Activated naive CD8-positive, alpha-beta T cell (primary cell): ENCODE results near the gene DOHH.

Experiments
- H3K27ac Mint-ChIP-seq: one replicate; pipeline ENCODE4 v1.8.0; 2021; ENCODE audit warnings: mixed read lengths
- H3K27me3 Mint-ChIP-seq: one replicate; pipeline ENCODE4 v1.8.0; 2021; ENCODE audit warnings: mixed read lengths
- H3K36me3 Mint-ChIP-seq: one replicate; pipeline ENCODE4 v1.8.0; 2021; ENCODE audit warnings: mixed read lengths
- H3K4me1 Mint-ChIP-seq: one replicate; pipeline ENCODE4 v1.8.0; 2021; ENCODE audit warnings: low read depth, mixed read lengths
- H3K4me3 Mint-ChIP-seq: one replicate; pipeline ENCODE4 v1.8.0; 2021; ENCODE audit warnings: mild to moderate bottlenecking, mixed read lengths
- H3K9me3 Mint-ChIP-seq: one replicate; pipeline ENCODE4 v1.8.0; 2021; ENCODE audit warnings: low read depth, mixed read lengths

DOHH gene

GRCh38 chr19:3505598-3506383, 5.3 kb upstream of the DOHH start, which contains the start of gene FZR1:
FZR1 (plus strand) TSS chr19:3506311; CDS start chr19:3522990, 16,679 bp downstream.
- H3K36me3 Mint-ChIP-seq = peaks cover 3% of the 10 kb centered on the region
- H3K4me3 Mint-ChIP-seq = peak within 1 kb of the TSS; percentile 97
- H3K4me1 Mint-ChIP-seq = peaks cover 42% of the 10 kb centered on the region
- H3K27ac Mint-ChIP-seq = peak within 1 kb of the TSS; percentile 98
- no peaks in the 10 kb centered on the region for H3K9me3 Mint-ChIP-seq
- no peaks in the 10 kb centered on the region for H3K27me3 Mint-ChIP-seq

- Mint-ChIP-seq H3K27me3 (no peaks in the 10 kb centered on the region), H3K4me3 (peak overlapping the region; percentile 97), H3K9me3 (no peaks in the 10 kb centered on the region), H3K36me3 (peaks cover 3% of the 10 kb centered on the region), H3K27ac (peak overlapping the region; percentile 98), H3K4me1 (peaks cover 43% of the 10 kb centered on the region)
These were observed 4.3 kb upstream of the DOHH start for GRCh38 chr19:3504735-3505134.

- H3K36me3 Mint-ChIP-seq = peaks cover 3% of the 10 kb centered on the region
- no peak overlapping the region for H3K4me3 Mint-ChIP-seq
- H3K4me1 Mint-ChIP-seq = peaks cover 41% of the 10 kb centered on the region
- H3K27ac Mint-ChIP-seq = no peak overlapping the region
- H3K27me3 Mint-ChIP-seq = no peaks in the 10 kb centered on the region
- H3K9me3 Mint-ChIP-seq = no peaks in the 10 kb centered on the region
These were observed 2.6 kb upstream of the DOHH start for GRCh38 chr19:3503036-3503572.

- no peak overlapping the region for H3K27ac Mint-ChIP-seq
- peaks cover 36% of the 10 kb centered on the region for H3K4me1 Mint-ChIP-seq
- no peaks in the 10 kb centered on the region for H3K27me3 Mint-ChIP-seq
- H3K4me3 Mint-ChIP-seq = no peak overlapping the region
- H3K9me3 Mint-ChIP-seq = no peaks in the 10 kb centered on the region
- H3K36me3 Mint-ChIP-seq = peaks cover 5% of the 10 kb centered on the region
These were observed 1.3 kb upstream of the DOHH start for GRCh38 chr19:3501780-3502179.

- Mint-ChIP-seq H3K27ac (peak overlapping the region; percentile 97), H3K9me3 (no peaks in the 10 kb centered on the region), H3K36me3 (peaks cover 5% of the 10 kb centered on the region), H3K4me1 (peaks cover 29% of the 10 kb centered on the region), H3K4me3 (peak overlapping the region; percentile 90), H3K27me3 (no peaks in the 10 kb centered on the region)
These were observed 591 bp downstream of the DOHH start for GRCh38 chr19:3499738-3500428.

- Mint-ChIP-seq H3K9me3 (no peaks in the 10 kb centered on the region), H3K27me3 (no peaks in the 10 kb centered on the region), H3K36me3 (peaks cover 5% of the 10 kb centered on the region), H3K27ac (no peak overlapping the region), H3K4me3 (peak overlapping the region; percentile 52), H3K4me1 (peaks cover 26% of the 10 kb centered on the region)
These were observed 2.5 kb downstream of the DOHH start for GRCh38 chr19:3497757-3498520.

- peaks cover 26% of the 10 kb centered on the region for H3K4me1 Mint-ChIP-seq
- H3K4me3 Mint-ChIP-seq = no peak overlapping the region
- H3K36me3 Mint-ChIP-seq = peaks cover 5% of the 10 kb centered on the region
- H3K27ac Mint-ChIP-seq = no peak overlapping the region
- H3K9me3 Mint-ChIP-seq = no peaks in the 10 kb centered on the region
- H3K27me3 Mint-ChIP-seq = no peaks in the 10 kb centered on the region
These were observed 3.8 kb downstream of the DOHH start for GRCh38 chr19:3496392-3497273.

- no peaks in the 10 kb centered on the region for H3K27me3 Mint-ChIP-seq
- H3K4me3 Mint-ChIP-seq = no peak overlapping the region
- H3K9me3 Mint-ChIP-seq = no peaks in the 10 kb centered on the region
- peaks cover 5% of the 10 kb centered on the region for H3K36me3 Mint-ChIP-seq
- H3K4me1 Mint-ChIP-seq = peaks cover 16% of the 10 kb centered on the region
- H3K27ac Mint-ChIP-seq = no peak overlapping the region
These were observed 5.9 kb downstream of the DOHH start for GRCh38 chr19:3494559-3494958.

GRCh38 chr19:3494051-3494450, 6.4 kb downstream of the DOHH start:
- Mint-ChIP-seq H3K9me3 (no peaks in the 10 kb centered on the region), H3K36me3 (peaks cover 4% of the 10 kb centered on the region), H3K4me3 (no peak overlapping the region), H3K27me3 (no peaks in the 10 kb centered on the region), H3K4me1 (peaks cover 13% of the 10 kb centered on the region), H3K27ac (no peak overlapping the region)

GRCh38 chr19:3493651-3494050, 6.8 kb downstream of the DOHH start:
- Mint-ChIP-seq H3K4me3 (no peak overlapping the region), H3K36me3 (peaks cover 3% of the 10 kb centered on the region), H3K27me3 (no peaks in the 10 kb centered on the region), H3K4me1 (peaks cover 9% of the 10 kb centered on the region), H3K27ac (no peak overlapping the region), H3K9me3 (no peaks in the 10 kb centered on the region)

- H3K4me1 Mint-ChIP-seq = peaks cover 4% of the 10 kb centered on the region
- H3K27me3 Mint-ChIP-seq = no peaks in the 10 kb centered on the region
- H3K9me3 Mint-ChIP-seq = no peaks in the 10 kb centered on the region
- peaks cover under 1% of the 10 kb centered on the region for H3K36me3 Mint-ChIP-seq
- no peak overlapping the region for H3K27ac Mint-ChIP-seq
- H3K4me3 Mint-ChIP-seq = no peak overlapping the region
These were observed 7.6 kb downstream of the DOHH start for GRCh38 chr19:3492919-3493318.

GRCh38 chr19:3492131-3492839, 8.2 kb downstream of the DOHH start:
- Mint-ChIP-seq H3K4me3 (no peak overlapping the region), H3K36me3 (no peaks in the 10 kb centered on the region)

GRCh38 chr19:3491396-3492119, 8.9 kb downstream of the DOHH start:
- no peaks in the 10 kb centered on the region for H3K27me3 Mint-ChIP-seq
- no peaks in the 10 kb centered on the region for H3K9me3 Mint-ChIP-seq
- no peak overlapping the region for H3K4me3 Mint-ChIP-seq
- no peaks in the 10 kb centered on the region for H3K36me3 Mint-ChIP-seq
- H3K4me1 Mint-ChIP-seq = peaks cover 3% of the 10 kb centered on the region
- no peak overlapping the region for H3K27ac Mint-ChIP-seq

More at GRCh38 chr19:3492131-3492839, 8.2 kb downstream of the DOHH start:
- no peak overlapping the region for H3K27ac Mint-ChIP-seq
- no peaks in the 10 kb centered on the region for H3K27me3 Mint-ChIP-seq
- peaks cover 3% of the 10 kb centered on the region for H3K4me1 Mint-ChIP-seq
- no peaks in the 10 kb centered on the region for H3K9me3 Mint-ChIP-seq
